ENCODE measurements around the gene PCSK7. TPM values are rescaled to one million over a fixed set of nuclear protein-coding genes. Genes with fewer than 3 reads are reported as not detected.
"Not testable (repeated sequence)": the region's sequence is repeated elsewhere in the genome, so short reads cannot be mapped to it uniquely, and the experiment has no call there.

PCSK7 gene
- total and polyA plus RNA-seq, 2 donors (not counting 3 experiments of a cell fraction or from before 2014, with no cell fraction given), result 40.8 to 72.7 TPM

- dilution Hi-C loops (cut with MboI; ENCODE audit: extremely low pct_ligation_motif_present, low sequenced_read_pairs) (no loop called here), intact Hi-C loops (cut with micrococcal nuclease) (no loop called here)
- H3K9me3 ChIP-seq (replicated peaks; ENCODE audit: control insufficient read depth, insufficient read depth, low read length), result no peaks in the 10 kb centered on the region
- no peaks in the 10 kb centered on the region for H3K27me3 ChIP-seq (ENCODE audit: control insufficient read depth in 2 of 2, insufficient read depth in 2 of 2, low read length in 2 of 2)
- CTCF ChIA-PET, result interaction anchor here (1.4 kb wide), 1 partner anchor 21 kb away, joined by 3 read pairs; no protein-coding TSS in a partner anchor
- DNase-seq (ENCODE audit: low read depth, low spot score) (no peak), FAIRE-seq (no peak)
- POLR2A ChIA-PET, result no interaction called here
- no peaks in the 10 kb centered on the region for H3K4me1 ChIP-seq (ENCODE audit: control insufficient read depth, extremely low read depth, insufficient read depth, low read length)
- no peaks in the 10 kb centered on the region for H3K79me2 ChIP-seq (ENCODE audit: control insufficient read depth, insufficient read depth, low read length)
- no peak overlapping the region for H3K27ac ChIP-seq (ENCODE audit: insufficient read depth, low read depth, low read length)
- no peak overlapping the region for H3K4me2 ChIP-seq (ENCODE audit: insufficient read depth, low read length)
- H3K4me3 ChIP-seq (replicated peaks in 1 of 3; ENCODE audit: insufficient read depth in 1 of 3, low read depth in 1 of 3, low read length in 3 of 3), result no peak overlapping the region
- H3K36me3 ChIP-seq (ENCODE audit: control insufficient read depth in 2 of 2, extremely low read depth in 1 of 2, insufficient read depth in 2 of 2, low read length in 2 of 2), result no peaks in the 10 kb centered on the region
- TF ChIP-seq POLR2AphosphoS5 (IDR thresholded peaks at IDR 0.05; ENCODE audit: insufficient read depth, low read depth, low read length) (no peak), GATA2 (IDR thresholded peaks at IDR 0.05; ENCODE audit: insufficient read depth, insufficient read length, low read depth, low read length) (no peak), JUN (IDR thresholded peaks at IDR 0.05; ENCODE audit: borderline replicate concordance, insufficient read depth, insufficient read length, low read depth) (no peak), CTCF (IDR thresholded peaks at IDR 0.05; ENCODE audit: extremely low read depth in 1 of 2, insufficient read depth in 1 of 2, low read depth in 1 of 2, low read length in 2 of 2) (no peak)
- H3K9me1 ChIP-seq (replicated peaks; ENCODE audit: control insufficient read depth, extremely low read depth, insufficient read depth, low read length), result no peaks in the 10 kb centered on the region
- no peak overlapping the region for H2AFZ ChIP-seq (ENCODE audit: low read depth, low read length)
- no TSS peak for BruUV-seq (replicated peaks)
- H3K9ac ChIP-seq (replicated peaks; ENCODE audit: extremely low read depth, insufficient read depth, low read length), result no peak overlapping the region
- H4K20me1 ChIP-seq (replicated peaks; ENCODE audit: control insufficient read depth, extremely low read depth, insufficient read depth, low read length), result no peaks in the 10 kb centered on the region
Measured at GRCh38 chr11:117265745-117266144, 33.9 kb upstream of the PCSK7 start.

- BruUV-seq (replicated peaks); POLR2A ChIA-PET; H3K4me1 ChIP-seq (ENCODE audit: control insufficient read depth, extremely low read depth, insufficient read depth, low read length); DNase-seq (ENCODE audit: low read depth, low spot score); H3K4me3 ChIP-seq (replicated peaks in 1 of 3; ENCODE audit: insufficient read depth in 1 of 3, low read depth in 1 of 3, low read length in 3 of 3); H3K36me3 ChIP-seq (ENCODE audit: control insufficient read depth in 2 of 2, extremely low read depth in 1 of 2, insufficient read depth in 2 of 2, low read length in 2 of 2); H3K4me2 ChIP-seq (ENCODE audit: insufficient read depth, low read length); intact Hi-C loops (cut with micrococcal nuclease); H3K9me3 ChIP-seq (replicated peaks; ENCODE audit: control insufficient read depth, insufficient read depth, low read length); H3K9me1 ChIP-seq (replicated peaks; ENCODE audit: control insufficient read depth, extremely low read depth, insufficient read depth, low read length); H3K79me2 ChIP-seq (ENCODE audit: control insufficient read depth, insufficient read depth, low read length); H2AFZ ChIP-seq (ENCODE audit: low read depth, low read length); H3K27me3 ChIP-seq (ENCODE audit: control insufficient read depth in 2 of 2, insufficient read depth in 2 of 2, low read length in 2 of 2); H4K20me1 ChIP-seq (replicated peaks; ENCODE audit: control insufficient read depth, extremely low read depth, insufficient read depth, low read length); H3K27ac ChIP-seq (ENCODE audit: insufficient read depth, low read depth, low read length); CTCF ChIA-PET; FAIRE-seq; H3K9ac ChIP-seq (replicated peaks; ENCODE audit: extremely low read depth, insufficient read depth, low read length); dilution Hi-C loops (cut with MboI; ENCODE audit: extremely low pct_ligation_motif_present, low sequenced_read_pairs): not testable (repeated sequence)
Measured at GRCh38 chr11:117264624-117265323, 32.9 kb upstream of the PCSK7 start.
